ENCODE data around the gene POLD1.

The POLD1 gene

DNA sequence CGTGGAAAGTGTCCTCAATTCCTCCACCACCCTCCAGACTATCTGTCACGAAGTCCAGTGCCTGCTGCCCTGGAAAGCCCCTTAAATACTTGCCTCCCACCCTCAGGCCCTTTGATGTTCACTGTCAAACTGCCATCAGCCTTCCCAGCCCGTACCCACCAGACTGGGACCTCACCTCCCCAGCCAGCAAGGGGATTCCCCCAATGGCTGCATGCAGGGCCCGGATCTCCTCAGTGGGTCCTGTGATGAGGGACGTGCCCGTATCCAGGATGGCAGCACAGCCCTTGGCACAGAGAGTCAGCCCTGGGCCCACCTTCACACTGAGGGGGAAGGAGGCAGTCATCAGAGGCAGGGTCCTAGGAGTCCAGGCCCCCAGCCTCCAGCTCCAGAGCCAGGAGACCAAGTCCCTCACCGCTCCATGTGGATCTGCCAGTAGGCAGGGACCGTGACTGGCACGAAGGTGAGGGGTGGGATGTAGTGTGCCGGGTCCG is 24.8 kb upstream of the POLD1 start:
- Mint-ChIP-seq H3K36me3 (ENCODE audit: low read depth) (peaks cover 7% of the 10 kb centered on the region), H3K27me3 (no peaks in the 10 kb centered on the region), H3K9me3 (no peaks in the 10 kb centered on the region), H3K4me3 (peak overlapping the region; percentile 82), H3K4me1 (ENCODE audit: low read depth) (peaks cover 72% of the 10 kb centered on the region), H3K27ac (peak overlapping the region; percentile 91)

DNA sequence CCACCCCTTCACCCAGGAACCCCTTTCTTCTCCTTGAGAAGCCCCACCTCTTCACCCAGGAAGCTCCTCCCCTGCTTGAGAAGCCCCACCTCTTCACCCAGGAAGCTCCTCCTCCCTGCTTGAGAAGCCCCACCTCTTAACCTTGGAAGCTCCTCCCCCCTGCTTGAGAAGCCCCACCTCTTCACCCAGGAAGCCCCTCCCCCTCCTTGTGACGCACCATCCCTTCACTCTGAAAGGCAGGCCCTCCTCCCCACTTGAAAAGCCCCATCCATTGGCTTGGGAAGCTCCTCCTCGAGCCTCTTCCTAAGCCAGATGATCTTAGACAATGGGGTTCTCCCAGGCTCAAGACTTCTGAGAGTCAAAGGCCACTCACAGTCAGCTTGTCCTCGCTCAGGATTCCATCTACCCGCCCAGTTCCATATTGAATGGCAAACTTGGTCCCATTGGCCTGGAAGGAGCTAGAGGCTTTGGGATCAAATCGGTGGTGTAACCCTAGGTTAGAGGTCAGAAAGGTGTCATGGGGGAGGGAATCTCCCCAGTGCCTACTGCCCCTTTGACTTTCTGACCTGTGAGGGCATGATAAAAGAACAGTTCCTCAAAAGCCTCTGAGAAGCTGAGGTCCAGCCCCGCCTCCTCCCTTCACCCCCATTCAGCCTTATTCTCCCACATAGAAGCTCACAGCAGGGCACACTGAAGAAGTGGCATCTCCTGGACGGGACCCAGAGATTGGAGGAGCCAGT is 22.7 kb upstream of the POLD1 start:
- peaks cover 7% of the 10 kb centered on the region for H3K36me3 Mint-ChIP-seq (ENCODE audit: low read depth)
- H3K4me3 Mint-ChIP-seq, result peak overlapping the region; percentile 54
- H3K9me3 Mint-ChIP-seq, result no peaks in the 10 kb centered on the region
- no peaks in the 10 kb centered on the region for H3K27me3 Mint-ChIP-seq
- peak overlapping the region; percentile 87 for H3K27ac Mint-ChIP-seq
- H3K4me1 Mint-ChIP-seq (ENCODE audit: low read depth), result peaks cover 90% of the 10 kb centered on the region

DNA sequence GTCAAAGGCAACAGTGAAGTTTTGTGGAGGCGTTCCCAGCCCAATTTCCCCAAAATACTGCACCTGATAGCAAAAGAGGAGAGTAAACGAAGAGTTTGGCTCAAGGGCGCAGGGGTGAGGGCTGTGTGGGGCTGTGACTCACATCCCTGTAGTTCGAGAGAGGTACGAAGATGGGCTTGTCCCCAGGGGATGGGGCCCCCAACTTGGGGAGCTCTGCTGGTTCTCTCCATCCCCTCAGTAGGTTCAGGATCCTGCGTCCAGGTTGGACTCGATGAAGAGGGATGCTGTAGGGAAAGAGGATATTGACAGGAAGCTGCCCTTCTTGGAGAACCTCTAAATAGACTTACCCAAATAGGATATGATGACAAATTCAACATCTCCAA is 22.1 kb upstream of the POLD1 start:
- peaks cover 7% of the 10 kb centered on the region for H3K36me3 Mint-ChIP-seq (ENCODE audit: low read depth)
- no peaks in the 10 kb centered on the region for H3K9me3 Mint-ChIP-seq
- H3K27me3 Mint-ChIP-seq, result no peaks in the 10 kb centered on the region
- H3K27ac Mint-ChIP-seq, result peak overlapping the region; percentile 87
- peaks cover 91% of the 10 kb centered on the region for H3K4me1 Mint-ChIP-seq (ENCODE audit: low read depth)
- peak overlapping the region; percentile 54 for H3K4me3 Mint-ChIP-seq

DNA sequence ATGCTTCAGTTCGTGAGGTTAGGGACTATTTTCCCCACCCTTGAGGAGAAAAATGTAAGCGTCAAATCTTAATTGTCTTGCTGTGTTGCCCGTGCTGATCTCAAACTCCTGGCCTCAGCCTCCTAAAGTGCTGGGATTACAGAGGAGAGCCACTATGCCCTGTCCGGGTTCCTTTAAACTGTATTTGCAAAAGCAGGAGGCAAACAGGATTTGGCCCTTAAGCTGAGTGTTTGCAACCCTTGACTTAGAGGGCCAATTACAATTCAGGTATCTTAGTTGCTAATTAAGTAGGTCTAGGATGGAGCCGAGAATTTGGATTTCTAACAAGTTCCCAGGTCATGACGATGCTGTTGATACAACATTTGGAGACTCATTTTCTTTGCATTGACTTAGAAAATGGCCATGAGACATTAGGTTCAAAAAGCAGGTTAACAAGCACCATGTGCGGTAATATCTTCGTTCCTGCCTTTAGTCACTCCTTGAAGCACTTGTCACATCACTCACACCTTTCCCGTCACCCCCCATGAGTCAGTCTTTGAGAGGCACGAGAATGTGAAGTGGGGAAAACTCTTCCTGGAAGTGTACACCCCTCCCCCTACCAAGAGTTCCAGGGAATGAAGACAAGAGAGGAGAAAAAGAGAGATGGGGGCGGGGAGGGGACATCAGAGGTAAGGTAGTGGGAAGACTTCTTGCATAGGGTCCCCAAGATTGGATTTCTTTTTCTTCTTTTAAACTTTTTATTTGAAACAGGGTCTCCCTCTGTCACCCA is 21.3 kb upstream of the POLD1 start:
- Mint-ChIP-seq H3K9me3 (no peaks in the 10 kb centered on the region), H3K27me3 (no peaks in the 10 kb centered on the region), H3K36me3 (ENCODE audit: low read depth) (peaks cover 7% of the 10 kb centered on the region), H3K27ac (peak overlapping the region; percentile 87), H3K4me3 (peak overlapping the region; percentile 30), H3K4me1 (ENCODE audit: low read depth) (peaks cover 90% of the 10 kb centered on the region)

DNA sequence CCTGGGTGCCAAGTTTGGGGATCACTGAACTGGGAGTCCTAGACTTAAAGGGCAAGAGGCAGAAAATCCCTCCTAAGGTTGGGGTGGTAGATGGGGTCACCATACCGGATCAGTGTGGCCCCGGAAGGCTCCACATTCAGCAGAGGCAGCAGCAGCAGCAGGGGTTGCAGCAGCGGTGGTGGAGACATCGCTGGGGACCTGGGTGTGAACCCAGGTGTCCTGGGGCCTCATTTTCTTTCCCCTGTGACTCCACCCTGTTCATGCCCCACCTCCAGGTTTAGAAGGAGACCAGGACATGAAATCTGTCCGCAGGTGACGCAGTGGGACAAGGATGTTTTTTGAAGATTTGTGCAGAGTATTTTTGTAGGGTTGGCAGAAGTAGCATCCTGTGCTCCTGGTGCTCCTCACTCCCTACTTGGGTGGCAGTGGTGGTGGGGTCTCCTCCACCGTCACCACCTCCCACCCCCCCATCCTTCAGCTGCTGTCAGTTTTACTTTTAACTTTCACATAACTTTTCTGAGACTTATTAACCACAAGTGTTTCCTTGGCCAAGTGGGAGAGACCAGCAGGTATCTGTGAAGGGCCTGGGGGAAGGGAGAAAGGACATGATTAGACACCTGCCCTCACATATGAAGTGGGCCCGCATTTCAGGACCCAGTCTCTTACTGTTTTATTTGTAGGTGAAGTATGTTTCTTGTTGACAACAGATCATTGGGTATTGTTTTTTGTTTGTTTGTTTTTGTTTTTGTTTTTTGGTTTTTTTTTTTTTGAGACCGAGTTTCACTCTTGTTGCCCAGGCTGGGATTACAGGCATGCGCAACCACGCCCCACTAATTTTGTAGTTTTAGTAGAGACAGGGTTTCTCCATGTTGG is 18.5 kb upstream of the POLD1 start, which contains the start of gene NAPSA:
NAPSA (minus strand) TSS at position 206 of the 873 bp plus-strand sequence; CDS start at position 188, 18 bp downstream.
- Mint-ChIP-seq H3K27me3 (no peaks in the 10 kb centered on the region), H3K4me1 (ENCODE audit: low read depth) (peaks cover 79% of the 10 kb centered on the region), H3K4me3 (peak within 1 kb of the TSS; percentile 80), H3K9me3 (no peaks in the 10 kb centered on the region), H3K27ac (peak within 1 kb of the TSS; percentile 96), H3K36me3 (ENCODE audit: low read depth) (peaks cover 7% of the 10 kb centered on the region)

DNA sequence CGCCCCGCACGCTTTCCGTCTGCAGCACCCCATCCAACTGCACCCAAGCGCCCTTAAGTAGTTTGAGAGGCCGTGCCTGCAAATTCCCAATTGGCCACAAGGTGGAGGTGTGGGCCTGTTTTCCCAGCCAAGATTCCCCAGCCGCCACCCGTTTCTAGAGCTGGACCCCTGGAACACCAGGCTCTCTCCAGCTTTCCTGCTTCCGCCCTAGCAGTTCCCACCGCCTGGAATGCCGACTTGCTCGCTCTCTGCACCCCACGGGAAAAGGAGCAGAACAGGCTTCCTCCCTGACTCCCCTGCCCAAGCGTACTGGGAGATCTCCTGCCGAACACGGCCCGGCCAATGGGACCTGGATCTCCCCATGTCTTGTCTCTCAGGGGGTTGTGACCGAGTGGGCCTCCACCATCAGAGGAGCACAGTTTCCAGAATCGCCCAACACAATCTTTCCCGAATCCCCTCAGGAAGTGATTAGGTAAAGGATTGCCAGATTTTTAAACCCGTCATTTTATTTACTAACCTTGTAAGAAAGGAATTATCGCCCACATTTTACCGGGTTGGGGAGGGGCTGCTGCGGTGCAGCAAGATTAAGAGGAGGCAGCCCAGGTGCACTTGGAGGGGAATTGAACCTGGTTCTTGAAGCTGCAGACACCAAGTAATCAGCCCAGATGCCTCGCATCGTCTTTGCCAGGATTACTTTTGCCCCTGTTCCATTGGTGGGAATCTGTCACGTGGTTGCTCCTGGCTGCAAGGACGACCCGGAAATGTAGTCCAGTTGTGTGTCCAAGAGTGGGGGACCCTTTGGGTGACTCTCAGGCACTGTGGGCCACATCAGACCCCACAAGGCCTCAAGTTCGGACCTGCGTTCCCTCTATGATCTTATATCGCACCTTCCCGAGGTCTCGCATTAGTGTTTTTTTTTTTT is 15.2 kb upstream of the POLD1 start:
- Mint-ChIP-seq H3K4me3 (peak overlapping the region; percentile 83), H3K4me1 (ENCODE audit: low read depth) (peaks cover 48% of the 10 kb centered on the region), H3K27me3 (no peaks in the 10 kb centered on the region)

DNA sequence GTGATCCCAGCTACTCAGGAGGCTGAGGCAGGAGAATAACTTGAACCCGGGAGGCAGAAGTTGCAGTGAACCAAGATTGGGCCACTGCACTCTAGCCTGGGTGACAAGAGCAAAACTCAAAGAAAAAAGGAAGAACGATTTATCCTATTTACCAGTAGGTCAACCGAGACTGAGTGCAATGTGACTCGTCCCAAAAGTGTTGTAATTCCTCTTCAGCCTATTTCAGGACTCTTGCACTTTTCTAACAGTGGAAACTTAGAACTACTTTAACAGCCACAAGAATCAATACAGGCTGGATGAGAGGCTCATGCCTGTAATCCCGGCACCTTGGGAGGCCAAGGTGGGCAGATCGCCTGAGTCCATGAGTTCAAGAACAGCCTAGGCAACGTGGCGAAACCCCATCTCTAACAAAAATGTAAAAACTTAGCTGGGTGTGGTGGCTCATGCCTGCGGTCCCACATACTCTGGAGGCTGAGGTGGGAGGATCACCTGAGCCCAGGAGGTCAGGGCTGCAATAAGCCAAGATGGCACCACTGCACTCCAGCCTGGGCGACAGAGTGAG is 12.2 kb upstream of the POLD1 start:
- no peaks in the 10 kb centered on the region for H3K9me3 Mint-ChIP-seq
- no peaks in the 10 kb centered on the region for H3K27me3 Mint-ChIP-seq
- H3K4me3 Mint-ChIP-seq, result no peak overlapping the region
- H3K27ac Mint-ChIP-seq, result no peak overlapping the region
- H3K4me1 Mint-ChIP-seq (ENCODE audit: low read depth), result peaks cover 38% of the 10 kb centered on the region
- H3K36me3 Mint-ChIP-seq (ENCODE audit: low read depth), result no peaks in the 10 kb centered on the region

More for the DNA sequence above, 15.2 kb upstream of the POLD1 start:
- H3K27ac Mint-ChIP-seq, result peak overlapping the region; percentile 91
- H3K9me3 Mint-ChIP-seq, result no peaks in the 10 kb centered on the region
- H3K36me3 Mint-ChIP-seq (ENCODE audit: low read depth), result no peaks in the 10 kb centered on the region

DNA sequence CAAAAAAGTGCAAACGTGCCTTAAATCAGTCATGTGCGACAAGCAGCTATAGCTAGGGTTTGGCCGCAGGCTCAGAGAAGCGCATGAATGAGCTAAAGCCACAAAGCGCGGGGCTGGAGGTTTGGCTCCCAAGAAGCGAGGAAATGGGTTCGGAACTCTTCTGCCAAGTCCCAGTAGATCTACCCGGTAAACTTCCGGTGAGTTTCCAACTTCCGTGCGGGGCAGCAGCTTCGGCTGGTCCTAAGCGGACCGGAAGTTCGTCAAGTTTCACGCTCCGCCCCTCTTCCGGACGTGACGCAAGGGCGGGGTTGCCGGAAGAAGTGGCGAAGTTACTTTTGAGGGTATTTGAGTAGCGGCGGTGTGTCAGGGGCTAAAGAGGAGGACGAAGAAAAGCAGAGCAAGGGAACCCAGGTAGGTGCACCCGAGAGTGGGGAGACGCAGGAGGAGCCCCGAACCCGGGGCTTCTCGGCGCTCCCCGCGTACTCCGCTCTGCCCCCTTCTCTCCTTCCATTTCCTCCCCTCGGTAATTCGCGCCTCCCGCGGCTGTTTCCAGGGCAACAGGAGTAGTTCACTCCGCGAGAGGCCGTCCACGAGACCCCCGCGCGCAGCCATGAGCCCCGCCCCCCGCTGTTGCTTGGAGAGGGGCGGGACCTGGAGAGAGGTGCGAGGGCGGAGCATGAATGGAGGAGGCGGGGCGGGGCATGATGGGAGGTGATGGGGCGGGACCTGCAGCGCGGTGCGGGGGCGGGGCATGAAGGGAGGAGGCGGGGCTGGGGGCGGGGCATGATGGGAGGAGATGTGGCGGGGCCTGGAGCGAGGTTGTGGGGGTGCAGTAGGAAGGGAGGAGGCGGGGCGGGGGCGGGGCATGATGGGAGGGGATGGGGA is 7.7 kb upstream of the POLD1 start, which contains the start of gene NR1H2:
NR1H2 (plus strand) TSS at position 292 of the 885 bp plus-strand sequence. CDS start 1,149 bp downstream, outside the sequence.
- Mint-ChIP-seq H3K4me3 (peak within 1 kb of the TSS; percentile 90), H3K27me3 (no peaks in the 10 kb centered on the region), H3K36me3 (ENCODE audit: low read depth) (peaks cover 34% of the 10 kb centered on the region), H3K27ac (peak within 1 kb of the TSS; percentile 94), H3K9me3 (no peaks in the 10 kb centered on the region), H3K4me1 (ENCODE audit: low read depth) (peaks cover 23% of the 10 kb centered on the region)

DNA sequence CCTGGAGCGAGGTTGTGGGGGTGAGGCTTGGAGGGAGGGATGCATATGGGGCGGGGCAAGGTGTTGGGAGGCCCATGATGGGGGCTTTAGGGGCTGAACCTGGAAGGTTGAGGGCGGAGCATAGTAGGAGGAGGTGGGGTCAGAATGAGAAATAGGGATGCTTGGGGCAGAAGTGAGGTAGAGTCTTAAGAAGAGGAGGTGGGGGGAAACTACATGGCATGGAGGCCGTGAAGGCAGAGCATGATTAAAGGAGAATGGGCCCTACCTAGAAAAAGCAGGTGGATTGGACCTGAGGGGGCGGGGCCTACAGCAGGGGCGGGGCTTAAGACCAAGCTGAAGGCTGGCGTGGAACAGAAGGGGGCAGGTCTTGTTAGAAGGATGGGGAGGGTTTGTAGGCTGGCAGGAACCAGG is 7.1 kb upstream of the POLD1 start:
- Mint-ChIP-seq H3K27ac (peak overlapping the region; percentile 65), H3K9me3 (no peaks in the 10 kb centered on the region), H3K4me1 (ENCODE audit: low read depth) (peaks cover 23% of the 10 kb centered on the region), H3K4me3 (peak overlapping the region; percentile 90), H3K27me3 (no peaks in the 10 kb centered on the region), H3K36me3 (ENCODE audit: low read depth) (peaks cover 35% of the 10 kb centered on the region)

DNA sequence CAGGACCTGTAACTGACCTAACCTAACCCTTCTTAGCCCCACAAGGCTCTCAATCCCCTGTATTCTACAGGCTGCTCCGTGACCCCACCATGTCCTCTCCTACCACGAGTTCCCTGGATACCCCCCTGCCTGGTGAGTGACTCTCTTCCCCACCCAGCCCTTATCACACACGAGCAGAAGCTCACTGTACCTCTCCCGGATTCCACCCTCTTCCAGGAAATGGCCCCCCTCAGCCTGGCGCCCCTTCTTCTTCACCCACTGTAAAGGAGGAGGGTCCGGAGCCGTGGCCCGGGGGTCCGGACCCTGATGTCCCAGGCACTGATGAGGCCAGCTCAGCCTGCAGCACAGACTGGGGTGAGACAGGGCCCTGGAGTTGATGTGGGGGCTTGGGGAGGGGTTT is 6.6 kb upstream of the POLD1 start:
- H3K36me3 Mint-ChIP-seq (ENCODE audit: low read depth), result peaks cover 35% of the 10 kb centered on the region
- peaks cover 23% of the 10 kb centered on the region for H3K4me1 Mint-ChIP-seq (ENCODE audit: low read depth)
- H3K27ac Mint-ChIP-seq, result no peak overlapping the region
- no peaks in the 10 kb centered on the region for H3K27me3 Mint-ChIP-seq
- H3K9me3 Mint-ChIP-seq, result no peaks in the 10 kb centered on the region
- peak overlapping the region; percentile 90 for H3K4me3 Mint-ChIP-seq

DNA sequence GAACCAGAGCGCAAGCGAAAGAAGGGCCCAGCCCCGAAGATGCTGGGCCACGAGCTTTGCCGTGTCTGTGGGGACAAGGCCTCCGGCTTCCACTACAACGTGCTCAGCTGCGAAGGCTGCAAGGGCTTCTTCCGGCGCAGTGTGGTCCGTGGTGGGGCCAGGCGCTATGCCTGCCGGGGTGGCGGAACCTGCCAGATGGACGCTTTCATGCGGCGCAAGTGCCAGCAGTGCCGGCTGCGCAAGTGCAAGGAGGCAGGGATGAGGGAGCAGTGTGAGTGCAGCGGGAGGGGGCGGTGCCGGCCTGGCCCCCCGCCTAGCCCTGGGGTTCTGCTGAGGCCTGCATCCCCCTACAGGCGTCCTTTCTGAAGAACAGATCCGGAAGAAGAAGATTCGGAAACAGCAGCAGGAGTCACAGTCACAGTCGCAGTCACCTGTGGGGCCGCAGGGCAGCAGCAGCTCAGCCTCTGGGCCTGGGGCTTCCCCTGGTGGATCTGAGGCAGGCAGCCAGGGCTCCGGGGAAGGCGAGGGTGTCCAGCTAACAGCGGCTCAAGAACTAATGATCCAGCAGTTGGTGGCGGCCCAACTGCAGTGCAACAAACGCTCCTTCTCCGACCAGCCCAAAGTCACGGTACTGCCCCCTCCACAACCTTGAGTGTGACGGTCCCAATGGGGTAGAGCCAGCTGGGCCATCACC is 5.8 kb upstream of the POLD1 start:
- no peak overlapping the region for H3K27ac Mint-ChIP-seq
- no peaks in the 10 kb centered on the region for H3K9me3 Mint-ChIP-seq
- no peaks in the 10 kb centered on the region for H3K27me3 Mint-ChIP-seq
- H3K4me3 Mint-ChIP-seq, result peak overlapping the region; percentile 35
- H3K36me3 Mint-ChIP-seq (ENCODE audit: low read depth), result peaks cover 40% of the 10 kb centered on the region
- H3K4me1 Mint-ChIP-seq (ENCODE audit: low read depth), result peaks cover 26% of the 10 kb centered on the region

DNA sequence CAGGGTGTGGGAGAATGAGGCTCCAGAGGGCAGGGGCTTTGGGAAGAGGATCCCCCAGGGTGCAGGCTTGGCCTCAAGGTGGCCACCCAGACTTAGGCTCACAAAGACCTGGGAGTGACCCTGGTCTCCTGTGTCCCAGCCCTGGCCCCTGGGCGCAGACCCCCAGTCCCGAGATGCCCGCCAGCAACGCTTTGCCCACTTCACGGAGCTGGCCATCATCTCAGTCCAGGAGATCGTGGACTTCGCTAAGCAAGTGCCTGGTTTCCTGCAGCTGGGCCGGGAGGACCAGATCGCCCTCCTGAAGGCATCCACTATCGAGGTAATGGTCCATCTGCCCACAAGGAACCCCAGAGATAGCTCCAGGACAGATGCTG is 5.3 kb upstream of the POLD1 start:
- no peak overlapping the region for H3K4me3 Mint-ChIP-seq
- no peaks in the 10 kb centered on the region for H3K27me3 Mint-ChIP-seq
- no peaks in the 10 kb centered on the region for H3K9me3 Mint-ChIP-seq
- H3K27ac Mint-ChIP-seq, result no peak overlapping the region
- peaks cover 31% of the 10 kb centered on the region for H3K4me1 Mint-ChIP-seq (ENCODE audit: low read depth)
- H3K36me3 Mint-ChIP-seq (ENCODE audit: low read depth), result peaks cover 43% of the 10 kb centered on the region

Measured in stimulated activated naive CD8-positive, alpha-beta T cell treated with anti-CD3 and anti-CD28 coated beads, Interleukin-15, Interleukin-2, amounts not matched to agents 100 ng/mL and 50 ng/mL, for 24 hours (primary cell).